A549 treated with CpdA at 1 μM for 4 hours (cell line): ENCODE measurements around the gene KLHL3. TPM values are rescaled to one million over a fixed set of nuclear protein-coding genes. Genes with fewer than 3 reads are reported as not detected.

ENCODE experiments used
- total RNA-seq: library from RNA; stranded (reverse); fragments of 200-300 nt; extraction: Qiagen RNA extraction; gene quantifications from 5 replicates; pipeline ENCODE4 v1.2.3, GENCODE V29; 2022; ENCODE audit warnings: low read depth

Gene KLHL3, protein sequence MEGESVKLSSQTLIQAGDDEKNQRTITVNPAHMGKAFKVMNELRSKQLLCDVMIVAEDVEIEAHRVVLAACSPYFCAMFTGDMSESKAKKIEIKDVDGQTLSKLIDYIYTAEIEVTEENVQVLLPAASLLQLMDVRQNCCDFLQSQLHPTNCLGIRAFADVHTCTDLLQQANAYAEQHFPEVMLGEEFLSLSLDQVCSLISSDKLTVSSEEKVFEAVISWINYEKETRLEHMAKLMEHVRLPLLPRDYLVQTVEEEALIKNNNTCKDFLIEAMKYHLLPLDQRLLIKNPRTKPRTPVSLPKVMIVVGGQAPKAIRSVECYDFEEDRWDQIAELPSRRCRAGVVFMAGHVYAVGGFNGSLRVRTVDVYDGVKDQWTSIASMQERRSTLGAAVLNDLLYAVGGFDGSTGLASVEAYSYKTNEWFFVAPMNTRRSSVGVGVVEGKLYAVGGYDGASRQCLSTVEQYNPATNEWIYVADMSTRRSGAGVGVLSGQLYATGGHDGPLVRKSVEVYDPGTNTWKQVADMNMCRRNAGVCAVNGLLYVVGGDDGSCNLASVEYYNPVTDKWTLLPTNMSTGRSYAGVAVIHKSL
- total RNA-seq, result 0.16 to 0.53 TPM (median 0.29 TPM) in 5 replicates

DNA sequence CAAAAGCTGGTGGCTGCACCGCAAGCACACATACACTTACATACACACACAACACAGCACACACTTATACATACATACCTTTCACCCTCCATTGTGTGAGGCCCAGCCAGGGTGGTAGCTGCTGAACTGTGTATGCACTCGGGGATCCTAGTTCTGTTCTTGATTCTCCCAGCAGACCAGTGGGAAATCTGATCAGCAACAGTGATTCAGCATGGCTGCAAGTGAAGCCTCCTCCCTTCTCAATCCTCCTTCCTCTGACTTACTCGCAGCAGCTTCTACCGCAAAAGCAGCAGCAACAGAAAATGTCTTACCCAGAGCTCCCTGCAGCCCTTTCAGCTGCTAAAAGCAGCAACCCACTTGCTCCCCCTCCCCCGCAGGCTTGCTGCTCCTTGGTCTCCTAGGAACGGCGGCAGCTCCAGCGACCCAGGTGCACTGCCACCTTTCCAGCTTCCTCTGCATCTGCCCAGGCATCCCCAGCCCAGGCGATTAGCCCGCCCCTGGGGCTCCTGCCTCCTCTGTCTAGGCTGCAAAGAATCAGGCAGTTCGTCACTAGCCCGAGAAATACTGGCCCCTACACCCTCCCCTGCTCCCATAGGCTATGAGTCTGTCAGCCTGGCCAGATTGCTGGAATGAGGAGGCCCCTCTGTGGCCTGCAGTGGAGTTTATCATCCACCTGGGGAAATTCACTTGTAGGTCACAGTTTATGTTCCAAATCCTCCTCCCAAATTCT lies at the start of gene KLHL3:
Gene KLHL3, minus strand, starts transcription at position 535 of the 730 bp plus-strand sequence. Its CDS starts 443 bp downstream, at position 92.

DNA sequence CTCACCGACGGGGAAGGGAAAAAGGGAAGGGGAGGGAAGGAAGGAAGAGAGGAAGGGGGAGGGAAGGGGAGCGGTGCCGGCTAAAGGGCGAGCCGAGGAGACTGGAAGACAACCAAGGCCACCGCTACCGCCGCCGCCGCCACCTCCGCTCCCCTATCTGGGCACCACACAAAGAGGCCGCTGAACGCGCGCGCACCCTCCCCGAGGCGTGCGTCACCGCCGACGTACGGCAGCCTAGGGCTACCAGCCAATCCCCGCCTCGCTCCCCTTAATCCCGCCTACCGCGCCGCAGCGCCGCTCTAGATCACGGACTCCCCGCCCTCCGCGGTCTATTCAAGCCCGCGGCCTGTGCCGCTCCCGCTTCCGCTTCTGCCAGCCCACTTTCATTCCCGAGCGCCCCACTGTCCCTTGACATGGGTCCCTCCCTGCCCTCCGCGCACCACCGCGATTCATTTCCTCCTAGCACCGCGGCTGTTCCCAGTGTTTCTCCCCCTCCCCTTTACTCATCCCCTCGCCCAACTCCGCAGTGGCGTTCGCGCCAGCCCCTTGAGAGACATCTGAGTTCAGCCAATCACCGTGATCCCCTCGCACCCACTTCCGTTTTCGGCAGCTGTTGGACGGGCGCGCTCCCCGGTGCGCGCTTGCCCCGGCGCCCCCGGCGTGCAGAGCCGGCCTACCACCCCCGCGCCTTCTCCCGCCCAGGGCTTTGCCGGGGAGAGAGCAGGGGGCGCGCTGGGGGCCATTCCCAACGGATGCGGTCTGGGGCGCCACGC lies 18.5 kb upstream of the KLHL3 start, which contains the start of gene HNRNPA0:
Gene HNRNPA0, minus strand, starts transcription at position 176 of the 773 bp plus-strand sequence. CDS start 297 bp downstream, outside the sequence.

Other genes with a start within 250 kb of the KLHL3 start
- gene SPOCK1, start 236.8 kb downstream of the KLHL3 start, total RNA-seq, result 13.4 to 19.8 TPM (median 18.7 TPM) in 5 replicates
- 45.7 to 53.5 TPM (median 52.3 TPM) in 5 replicates for gene HNRNPA0, start 18.3 kb upstream of the KLHL3 start, total RNA-seq
- not detected in 5 replicates for gene MYOT, start 131.8 kb upstream of the KLHL3 start, total RNA-seq
- 0.03 to 0.26 TPM (median 0.05 TPM) in 3 of 5 replicates, not detected in the others for gene PKD2L2, start 153.4 kb upstream of the KLHL3 start, total RNA-seq